Bronchial epithelial cell (primary cell): ENCODE results near the gene DNM2. TPM values are rescaled to one million over a fixed set of nuclear protein-coding genes. Genes with fewer than 3 reads are reported as not detected.

Experiments used
- DNase-seq: peaks from one replicate; pipeline ENCODE4 v3.0.0-alpha.2; 2010; ENCODE audit warnings: low read depth
- FAIRE-seq: peaks from 2 replicates; lab custom pipeline; 2011; peaks lifted over from hg19 to GRCh38; lab: Jason Lieb, UNC
- H3K27me3 ChIP-seq: 2 replicates; pipeline ENCODE4 v1.5.1; 2011; ENCODE audit warnings: low read length; ENCODE audit not compliant: control insufficient read depth, insufficient read depth
- H3K36me3 ChIP-seq: 2 replicates; pipeline ENCODE4 v1.5.1; 2011; ENCODE audit warnings: low read length; ENCODE audit not compliant: control insufficient read depth, insufficient read depth
- H3K4me3 ChIP-seq: 2 replicates; pipeline ENCODE4 v1.5.1; 2011; ENCODE audit warnings: mild to moderate bottlenecking, low read depth, low read length, control low read depth
- CTCF ChIP-seq: IDR thresholded peaks from 2 replicates; pipeline ENCODE4 v1.5.1; 2011; ENCODE audit warnings: mild to moderate bottlenecking, moderate library complexity, low read length, control low read depth, inconsistent platforms; ENCODE audit not compliant: insufficient read depth, severe bottlenecking
- total RNA-seq: library from RNA; depleted of rRNA; stranded (reverse); fragments of >200 nt; gene quantifications from 2 replicates; pipeline ENCODE4 v1.2.1, GENCODE V29; 2014

DNM2 gene
- total RNA-seq, 1 donor from 2014 or later = 68.4 TPM

DNA sequence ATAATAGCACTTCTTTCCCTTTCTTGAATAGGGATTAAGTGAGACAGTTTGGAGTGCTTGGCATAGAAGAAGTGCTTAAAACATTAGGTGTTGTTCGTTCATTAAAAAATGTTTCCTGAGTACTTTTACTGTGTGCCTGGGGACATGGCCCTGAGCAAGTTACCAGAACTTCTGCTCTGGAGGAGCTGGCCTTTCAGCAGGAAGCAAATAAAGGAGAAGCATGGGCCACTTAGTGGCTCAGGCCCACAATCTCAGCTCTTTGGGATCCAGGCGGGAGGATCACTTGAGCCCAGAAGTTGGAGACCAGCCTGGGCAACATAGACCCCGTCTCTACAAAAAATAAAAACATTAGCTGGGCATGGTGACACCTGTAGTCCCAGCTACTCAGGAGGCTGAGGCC, 5.7 kb downstream of the DNM2 start:
- no peak for FAIRE-seq
- no peak for TF ChIP-seq CTCF
- Histone ChIP-seq H3K36me3 (peaks cover 6% of the 10 kb centered on the region), H3K27me3 (no peaks in the 10 kb centered on the region), H3K4me3 (no peak overlapping the region)
- DNase-seq = no peak

DNA sequence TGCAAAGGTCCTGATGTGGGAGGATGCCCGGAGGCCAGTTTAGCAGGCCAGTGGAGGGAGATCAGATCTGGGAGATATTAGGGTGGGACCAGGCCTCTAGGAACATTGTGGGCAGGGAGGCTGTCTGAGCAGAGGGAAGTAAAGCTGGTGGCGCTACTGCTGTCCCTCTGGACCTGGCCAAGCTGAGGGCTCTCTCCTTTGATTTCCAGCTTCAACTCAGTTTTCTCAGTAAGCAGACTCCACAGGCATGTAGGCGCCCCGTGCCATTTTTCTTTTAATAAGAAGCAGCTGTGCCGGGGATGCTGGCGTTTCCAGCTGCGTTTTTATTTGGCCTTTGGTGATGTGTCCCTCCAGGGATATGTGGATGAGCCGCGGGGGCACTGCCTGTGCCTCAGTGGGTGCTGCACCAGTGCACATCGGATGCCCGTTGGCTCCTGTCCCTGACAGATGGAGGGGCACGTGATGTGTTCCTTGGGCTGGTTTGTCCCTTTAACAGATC, 6.7 kb downstream of the DNM2 start:
- Histone ChIP-seq H3K27me3 (no peaks in the 10 kb centered on the region), H3K4me3 (no peak overlapping the region), H3K36me3 (peaks cover 7% of the 10 kb centered on the region)
- no peak for FAIRE-seq
- no peak for TF ChIP-seq CTCF
- no peak for DNase-seq

- no peak for DNase-seq
- no peaks in the 10 kb centered on the region for H3K27me3 ChIP-seq
- FAIRE-seq = no peak
- no peak overlapping the region for H3K4me3 ChIP-seq
- no peak for TF ChIP-seq CTCF
- H3K36me3 ChIP-seq = peaks cover 7% of the 10 kb centered on the region
These were observed 7.5 kb downstream of the DNM2 start for GRCh38 chr19:10725415-10725814.

DNA sequence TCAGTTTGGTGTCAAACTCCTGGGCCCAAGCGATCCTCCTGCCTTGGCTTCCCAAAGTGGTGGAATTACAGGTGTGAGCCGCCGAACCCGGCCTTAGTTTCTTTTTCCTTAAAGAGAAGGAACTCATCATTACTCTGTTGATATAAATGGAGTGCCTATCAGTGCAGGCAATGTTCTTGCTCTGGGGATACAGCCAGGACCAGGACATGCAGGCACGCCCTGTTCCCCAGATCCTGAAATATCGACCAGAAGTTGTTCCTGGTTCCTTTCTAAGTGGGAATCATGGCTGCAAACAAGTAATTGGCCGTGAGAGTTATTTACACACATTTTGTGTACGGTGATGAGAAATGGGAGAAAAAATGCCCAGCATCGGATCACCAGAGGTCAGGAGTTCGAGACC, 8.4 kb downstream of the DNM2 start:
- FAIRE-seq (no peak), DNase-seq (no peak)
- TF ChIP-seq CTCF = no peak
- H3K27me3 ChIP-seq = no peaks in the 10 kb centered on the region
- peaks cover 5% of the 10 kb centered on the region for H3K36me3 ChIP-seq
- no peak overlapping the region for H3K4me3 ChIP-seq

DNA sequence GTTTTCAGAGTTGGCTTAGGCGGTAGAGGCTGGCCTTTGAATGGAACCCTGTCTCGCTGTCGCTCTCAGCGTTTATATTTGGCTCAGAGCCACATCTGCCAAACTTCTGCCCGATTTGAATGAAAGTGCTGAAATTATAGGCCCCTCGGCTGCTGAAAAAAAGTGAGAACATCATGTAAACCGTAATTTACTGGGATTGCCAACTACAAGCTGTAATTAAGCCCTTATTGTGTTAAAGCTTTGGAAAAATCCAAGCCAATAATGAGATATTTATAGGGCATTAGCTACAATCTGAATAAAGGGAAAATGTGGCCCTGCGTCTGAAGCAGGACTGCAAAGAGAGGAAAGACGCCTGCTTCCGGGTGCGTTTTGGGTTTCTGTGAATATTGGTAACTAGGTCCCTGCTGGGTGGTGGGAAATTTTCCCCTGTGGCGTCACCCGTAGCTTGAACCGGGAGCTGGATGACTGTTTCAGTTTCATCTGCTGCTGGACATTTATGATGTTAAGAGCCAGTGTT, 9.9 kb downstream of the DNM2 start:
- DNase-seq (no peak), FAIRE-seq (no peak)
- Histone ChIP-seq H3K36me3 (peaks cover 5% of the 10 kb centered on the region), H3K27me3 (no peaks in the 10 kb centered on the region), H3K4me3 (no peak overlapping the region)
- TF ChIP-seq CTCF = no peak

DNA sequence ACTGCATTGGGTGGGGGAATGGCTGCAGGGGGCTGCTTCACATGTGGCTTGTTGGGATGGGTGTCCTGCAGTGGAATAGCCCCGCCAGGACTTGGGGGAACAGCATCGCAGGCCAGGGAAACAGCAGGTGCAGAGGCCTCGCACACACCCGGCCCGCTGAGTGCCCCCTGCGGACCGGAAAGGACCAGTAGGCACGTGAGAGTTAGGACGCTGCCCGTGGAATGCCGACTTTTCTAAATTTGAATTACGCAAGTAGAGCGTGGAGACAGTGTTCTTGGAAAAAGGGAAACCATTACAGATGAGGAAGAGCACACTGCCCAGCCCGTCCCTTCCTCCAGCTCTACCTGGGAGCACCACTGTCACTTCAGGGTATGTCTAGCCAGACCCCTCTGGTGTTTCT, 11.5 kb downstream of the DNM2 start:
- no peak for TF ChIP-seq CTCF
- H3K4me3 ChIP-seq = no peak overlapping the region
- H3K36me3 ChIP-seq = peaks cover 5% of the 10 kb centered on the region

More for the DNA sequence above, 11.5 kb downstream of the DNM2 start:
- DNase-seq = no peak
- no peaks in the 10 kb centered on the region for H3K27me3 ChIP-seq
- FAIRE-seq = no peak
